ENCODE data around the gene CCAR1.
"Not testable (repeated sequence)": the region's sequence is repeated elsewhere in the genome, so short reads cannot be mapped to it uniquely, and the experiment has no call there.

The CCAR1 gene

GRCh38 chr10:68829952-68830351, 108.9 kb downstream of the CCAR1 start:
- no peak for DNase-seq

GRCh38 chr10:68831961-68832455, 111.0 kb downstream of the CCAR1 start:
- peak; percentile 14 for DNase-seq

- no peak for DNase-seq
Measured at GRCh38 chr10:68832601-68833000, 111.6 kb downstream of the CCAR1 start.

- DNase-seq = no peak
Measured at GRCh38 chr10:68837626-68838322, 116.7 kb downstream of the CCAR1 start.

GRCh38 chr10:68840650-68841049, 119.6 kb downstream of the CCAR1 start:
- not testable (repeated sequence) for DNase-seq

Measured in NCI-H69 (cell line).